ENCODE results near the gene STIM2. TPM values are rescaled to one million over a fixed set of nuclear protein-coding genes. Genes with fewer than 3 reads are reported as not detected.

Gene STIM2
- total RNA-seq, 3 donors from 2014 or later, result 22.2 to 32.4 (median 23.5) TPM

DNA sequence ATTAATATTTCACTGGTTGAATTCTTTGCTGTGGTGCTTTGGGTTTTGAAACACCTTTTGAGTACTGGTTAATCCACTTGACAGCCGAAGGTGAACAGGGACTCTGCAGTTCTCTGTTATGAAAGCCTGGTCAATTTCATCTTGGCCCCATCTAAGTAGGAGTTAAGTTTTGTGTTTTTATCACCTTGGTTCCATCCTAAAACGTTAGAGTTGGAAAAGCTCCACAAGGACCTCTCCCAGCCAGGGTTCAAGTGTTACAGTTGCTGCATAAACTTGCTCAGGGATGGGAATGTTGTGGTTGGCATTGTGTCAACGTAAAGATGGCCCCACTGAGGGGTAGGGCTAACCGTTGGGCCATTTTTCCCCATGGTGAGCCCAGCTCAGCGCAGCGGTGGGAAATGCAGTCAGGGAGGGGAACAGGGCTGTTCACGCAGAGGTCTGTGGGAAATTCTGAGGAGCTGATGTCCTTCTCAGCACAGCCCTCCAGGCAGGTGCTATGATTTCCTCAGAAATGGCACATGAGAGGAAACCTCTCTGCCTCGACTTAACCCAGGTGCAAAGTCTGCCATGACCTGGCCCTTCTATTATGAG, 188.7 kb downstream of the STIM2 start:
- DNase-seq, result no peak
- H3K4me1 ChIP-seq (ENCODE audit: low read depth), result no peaks in the 10 kb centered on the region
- H3K36me3 ChIP-seq (ENCODE audit: low read depth), result no peaks in the 10 kb centered on the region
- TF ChIP-seq, protein P1, sequence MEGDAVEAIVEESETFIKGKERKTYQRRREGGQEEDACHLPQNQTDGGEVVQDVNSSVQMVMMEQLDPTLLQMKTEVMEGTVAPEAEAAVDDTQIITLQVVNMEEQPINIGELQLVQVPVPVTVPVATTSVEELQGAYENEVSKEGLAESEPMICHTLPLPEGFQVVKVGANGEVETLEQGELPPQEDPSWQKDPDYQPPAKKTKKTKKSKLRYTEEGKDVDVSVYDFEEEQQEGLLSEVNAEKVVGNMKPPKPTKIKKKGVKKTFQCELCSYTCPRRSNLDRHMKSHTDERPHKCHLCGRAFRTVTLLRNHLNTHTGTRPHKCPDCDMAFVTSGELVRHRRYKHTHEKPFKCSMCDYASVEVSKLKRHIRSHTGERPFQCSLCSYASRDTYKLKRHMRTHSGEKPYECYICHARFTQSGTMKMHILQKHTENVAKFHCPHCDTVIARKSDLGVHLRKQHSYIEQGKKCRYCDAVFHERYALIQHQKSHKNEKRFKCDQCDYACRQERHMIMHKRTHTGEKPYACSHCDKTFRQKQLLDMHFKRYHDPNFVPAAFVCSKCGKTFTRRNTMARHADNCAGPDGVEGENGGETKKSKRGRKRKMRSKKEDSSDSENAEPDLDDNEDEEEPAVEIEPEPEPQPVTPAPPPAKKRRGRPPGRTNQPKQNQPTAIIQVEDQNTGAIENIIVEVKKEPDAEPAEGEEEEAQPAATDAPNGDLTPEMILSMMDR (IDR thresholded peaks at IDR 0.05), result no peak
- H3K4me3 ChIP-seq, result no peak overlapping the region
- no peaks in the 10 kb centered on the region for H3K9me3 ChIP-seq
- intact Hi-C loops (cut with DNase I, micrococcal nuclease), result no loop called here
- ATAC-seq, result no peak

DNA sequence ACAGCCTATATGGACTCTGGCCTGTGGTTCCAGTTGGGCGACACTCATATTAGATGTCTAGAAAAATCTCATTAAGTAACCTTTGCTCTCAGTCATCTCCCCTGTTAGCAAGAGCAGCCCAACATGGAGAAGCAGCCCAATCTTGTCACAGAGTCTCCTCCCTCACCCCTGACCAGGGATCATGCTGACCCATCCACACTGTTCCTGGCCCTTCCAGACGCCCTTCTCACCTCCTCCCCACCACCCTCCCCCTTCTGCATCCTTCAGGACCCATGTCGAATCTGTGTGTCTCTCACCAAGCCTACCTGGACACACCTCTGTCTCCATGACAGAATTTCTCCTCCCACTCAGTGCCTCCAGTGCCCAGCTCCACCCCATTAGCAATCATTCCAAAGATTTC, 190.1 kb downstream of the STIM2 start:
- Histone ChIP-seq H3K9me3 (no peaks in the 10 kb centered on the region), H3K36me3 (ENCODE audit: low read depth) (no peaks in the 10 kb centered on the region), H3K4me3 (no peak overlapping the region), H3K4me1 (ENCODE audit: low read depth) (no peaks in the 10 kb centered on the region)
- intact Hi-C loops (cut with DNase I, micrococcal nuclease), result loop anchor here in 1 of 2 donors (10.0 kb wide), 1 partner anchor 74 kb away; no protein-coding TSS in a partner anchor
- TF ChIP-seq, protein P1 (IDR thresholded peaks at IDR 0.05), result no peak
- DNase-seq, result no peak
- ATAC-seq, result peak; percentile 21

DNA sequence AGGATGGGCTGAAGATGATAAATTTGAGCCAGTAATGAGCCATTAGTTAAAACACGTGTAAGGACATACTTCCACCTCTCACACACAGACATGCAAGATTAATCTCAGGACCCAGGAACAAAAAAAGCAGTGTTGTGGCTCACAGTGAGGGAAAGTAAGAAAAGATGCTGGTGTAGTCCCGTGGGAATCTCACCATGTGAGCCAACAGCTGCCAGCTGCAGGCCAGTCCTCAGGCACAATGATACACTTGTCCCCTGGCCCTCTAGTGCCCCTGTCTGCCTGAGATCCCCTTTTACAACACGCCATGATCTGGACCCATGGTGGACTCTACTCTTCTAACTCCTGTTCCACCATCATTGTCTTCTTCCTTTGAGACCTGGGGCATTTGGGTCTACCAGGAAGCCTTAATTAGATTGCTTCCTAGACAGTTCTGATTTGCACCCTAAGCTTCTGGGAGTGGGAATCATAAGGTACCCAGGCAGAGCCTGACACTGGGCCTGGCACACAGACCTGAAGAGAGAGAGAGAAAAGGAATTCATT, 194.7 kb downstream of the STIM2 start:
- no peaks in the 10 kb centered on the region for H3K36me3 ChIP-seq (ENCODE audit: low read depth)
- TF ChIP-seq, protein P1 (IDR thresholded peaks at IDR 0.05), result no peak
- ATAC-seq (no peak), DNase-seq (no peak)
- H3K9me3 ChIP-seq, result no peaks in the 10 kb centered on the region
- H3K4me3 ChIP-seq, result no peak overlapping the region
- intact Hi-C loops (cut with DNase I, micrococcal nuclease), result loop anchor here in 1 of 2 donors (10.0 kb wide), 1 partner anchor 70 kb away; no protein-coding TSS in a partner anchor
- H3K4me1 ChIP-seq (ENCODE audit: low read depth), result no peaks in the 10 kb centered on the region

DNA sequence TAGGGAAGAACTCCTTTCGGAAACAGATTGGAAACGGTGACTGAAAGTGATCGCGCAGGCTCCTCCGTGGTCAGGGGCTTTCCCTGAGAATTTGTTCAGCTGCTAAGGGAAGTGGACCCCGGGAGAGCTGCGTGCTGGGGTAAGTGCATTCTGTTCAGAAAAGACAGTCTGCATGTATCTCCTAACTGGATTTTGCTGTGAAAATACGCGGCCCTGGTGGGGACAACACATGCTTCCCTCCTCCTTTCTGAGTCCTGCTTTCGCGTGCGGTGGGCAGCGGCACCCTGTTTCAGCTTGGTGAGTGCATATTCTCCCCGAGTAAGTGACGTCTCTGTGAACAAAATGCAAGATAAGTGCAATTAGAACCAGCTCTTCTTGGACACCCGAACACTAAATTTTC, 195.6 kb downstream of the STIM2 start:
- DNase-seq (no peak), ATAC-seq (no peak)
- Histone ChIP-seq H3K4me3 (no peak overlapping the region), H3K4me1 (ENCODE audit: low read depth) (no peaks in the 10 kb centered on the region), H3K36me3 (ENCODE audit: low read depth) (no peaks in the 10 kb centered on the region), H3K9me3 (no peaks in the 10 kb centered on the region)
- intact Hi-C loops (cut with DNase I, micrococcal nuclease), result loop anchor here in 1 of 2 donors (10.0 kb wide), 1 partner anchor 69 kb away; no protein-coding TSS in a partner anchor
- TF ChIP-seq, protein P1 (IDR thresholded peaks at IDR 0.05), result no peak

DNA sequence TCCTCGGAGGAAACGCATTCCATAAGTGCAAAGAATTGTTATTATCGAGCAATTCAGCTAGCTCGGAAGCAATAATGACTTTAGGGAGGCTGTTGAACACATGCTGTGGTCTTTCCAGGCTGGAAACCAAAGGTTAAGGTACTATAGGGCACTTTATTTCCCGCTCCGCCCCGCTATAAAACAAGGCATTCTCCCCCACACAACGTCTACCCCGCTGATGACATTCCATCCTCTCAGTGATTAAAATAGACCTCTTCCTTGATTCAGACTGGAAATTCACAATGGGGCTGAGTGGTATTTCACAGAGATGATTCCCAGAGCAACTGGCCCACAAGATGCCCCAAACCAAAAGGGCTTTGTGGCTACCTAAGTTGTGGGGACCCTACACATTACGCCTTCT, 196.4 kb downstream of the STIM2 start:
- H3K4me3 ChIP-seq, result no peak overlapping the region
- ATAC-seq (peak; percentile 94), DNase-seq (peak in 1 of 3 donors; percentile 44)
- no peaks in the 10 kb centered on the region for H3K9me3 ChIP-seq
- intact Hi-C loops (cut with DNase I, micrococcal nuclease), result loop anchor here in 1 of 2 donors (10.0 kb wide), 1 partner anchor 68 kb away; no protein-coding TSS in a partner anchor
- TF ChIP-seq, protein P1 (IDR thresholded peaks at IDR 0.05), result no peak
- H3K4me1 ChIP-seq (ENCODE audit: low read depth), result no peaks in the 10 kb centered on the region
- no peaks in the 10 kb centered on the region for H3K36me3 ChIP-seq (ENCODE audit: low read depth)

All from mucosa of descending colon (tissue), 3 donors.